ENCODE results near the gene C1orf105.
"Not testable (repeated sequence)": the region's sequence is repeated elsewhere in the genome, so short reads cannot be mapped to it uniquely, and the experiment has no call there.

C1orf105 gene

GRCh38 chr1:172420385-172420784 is at the start of gene C1orf105:
TSS of gene C1orf105 (plus strand) at chr1:172420685. CDS start at chr1:172420886, 201 bp downstream.
- H3K27ac Mint-ChIP-seq (ENCODE audit: low read depth): no peak within 1 kb of the TSS
- DNase-seq (ENCODE audit: low spot score in 2 of 2): no peak
- H3K27me3 Mint-ChIP-seq: no peaks in the 10 kb centered on the region
- no peak for ATAC-seq (replicated peaks; ENCODE audit: extremely low read depth, poor library complexity, severe bottlenecking)
- no peaks in the 10 kb centered on the region for H3K4me1 Mint-ChIP-seq
- no peaks in the 10 kb centered on the region for H3K36me3 Mint-ChIP-seq (ENCODE audit: insufficient read depth)
- H3K4me3 Mint-ChIP-seq: no peak within 1 kb of the TSS
- no peaks in the 10 kb centered on the region for H3K9me3 Mint-ChIP-seq

- not testable (repeated sequence) for H3K4me1 Mint-ChIP-seq; H3K27me3 Mint-ChIP-seq; ATAC-seq (replicated peaks; ENCODE audit: extremely low read depth, poor library complexity, severe bottlenecking); H3K9me3 Mint-ChIP-seq; H3K36me3 Mint-ChIP-seq (ENCODE audit: insufficient read depth); H3K27ac Mint-ChIP-seq (ENCODE audit: low read depth); DNase-seq (ENCODE audit: low spot score in 2 of 2); H3K4me3 Mint-ChIP-seq
Measured at GRCh38 chr1:172371646-172372045, 48.8 kb upstream of the C1orf105 start.

- ATAC-seq (replicated peaks; ENCODE audit: extremely low read depth, poor library complexity, severe bottlenecking) (no peak), DNase-seq (ENCODE audit: low spot score in 2 of 2) (no peak)
- Mint-ChIP-seq H3K36me3 (ENCODE audit: insufficient read depth) (no peaks in the 10 kb centered on the region), H3K9me3 (no peaks in the 10 kb centered on the region), H3K27ac (ENCODE audit: low read depth) (no peak overlapping the region), H3K4me3 (no peak overlapping the region), H3K27me3 (no peaks in the 10 kb centered on the region), H3K4me1 (no peaks in the 10 kb centered on the region)
Measured at GRCh38 chr1:172373864-172374263, 46.6 kb upstream of the C1orf105 start.

GRCh38 chr1:172375211-172375631 is 45.3 kb upstream of the C1orf105 start:
- no peaks in the 10 kb centered on the region for H3K9me3 Mint-ChIP-seq
- ATAC-seq (replicated peaks; ENCODE audit: extremely low read depth, poor library complexity, severe bottlenecking): no peak

GRCh38 chr1:172376431-172376830 is 44.1 kb upstream of the C1orf105 start:
- H3K4me1 Mint-ChIP-seq: peaks cover 14% of the 10 kb centered on the region
- no peaks in the 10 kb centered on the region for H3K9me3 Mint-ChIP-seq
- peaks cover 5% of the 10 kb centered on the region for H3K36me3 Mint-ChIP-seq (ENCODE audit: insufficient read depth)
- H3K27me3 Mint-ChIP-seq: no peaks in the 10 kb centered on the region
- no peak for DNase-seq (ENCODE audit: low spot score in 2 of 2)
- no peak overlapping the region for H3K4me3 Mint-ChIP-seq
- H3K27ac Mint-ChIP-seq (ENCODE audit: low read depth): no peak overlapping the region
- no peak for ATAC-seq (replicated peaks; ENCODE audit: extremely low read depth, poor library complexity, severe bottlenecking)

More at GRCh38 chr1:172375211-172375631, 45.3 kb upstream of the C1orf105 start:
- Mint-ChIP-seq H3K4me3 (no peak overlapping the region), H3K27ac (ENCODE audit: low read depth) (no peak overlapping the region), H3K27me3 (no peaks in the 10 kb centered on the region), H3K4me1 (peaks cover 2% of the 10 kb centered on the region), H3K36me3 (ENCODE audit: insufficient read depth) (no peaks in the 10 kb centered on the region)
- no peak for DNase-seq (ENCODE audit: low spot score in 2 of 2)

GRCh38 chr1:172377565-172377964 is 42.9 kb upstream of the C1orf105 start:
- DNase-seq (ENCODE audit: low spot score in 2 of 2) (no peak), ATAC-seq (replicated peaks; ENCODE audit: extremely low read depth, poor library complexity, severe bottlenecking) (no peak)
- H3K27ac Mint-ChIP-seq (ENCODE audit: low read depth): no peak overlapping the region
- no peaks in the 10 kb centered on the region for H3K9me3 Mint-ChIP-seq
- H3K36me3 Mint-ChIP-seq (ENCODE audit: insufficient read depth): peaks cover 5% of the 10 kb centered on the region
- H3K27me3 Mint-ChIP-seq: no peaks in the 10 kb centered on the region
- H3K4me1 Mint-ChIP-seq: peaks cover 18% of the 10 kb centered on the region
- no peak overlapping the region for H3K4me3 Mint-ChIP-seq

- H3K27ac Mint-ChIP-seq (ENCODE audit: low read depth): no peak overlapping the region
- peaks cover 5% of the 10 kb centered on the region for H3K36me3 Mint-ChIP-seq (ENCODE audit: insufficient read depth)
- no peak overlapping the region for H3K4me3 Mint-ChIP-seq
- peaks cover 18% of the 10 kb centered on the region for H3K4me1 Mint-ChIP-seq
- DNase-seq (ENCODE audit: low spot score in 2 of 2): no peak
- ATAC-seq (replicated peaks; ENCODE audit: extremely low read depth, poor library complexity, severe bottlenecking): no peak
- no peaks in the 10 kb centered on the region for H3K27me3 Mint-ChIP-seq
- no peaks in the 10 kb centered on the region for H3K9me3 Mint-ChIP-seq
Measured at GRCh38 chr1:172378109-172378760, 42.2 kb upstream of the C1orf105 start.

- peak overlapping the region; percentile 77 for H3K27ac Mint-ChIP-seq (ENCODE audit: low read depth)
Measured at GRCh38 chr1:172380441-172381244, 39.8 kb upstream of the C1orf105 start.

GRCh38 chr1:172381946-172382345 is 38.5 kb upstream of the C1orf105 start:
- Mint-ChIP-seq H3K27me3 (no peaks in the 10 kb centered on the region), H3K4me1 (peaks cover 18% of the 10 kb centered on the region), H3K4me3 (no peak overlapping the region), H3K9me3 (no peaks in the 10 kb centered on the region), H3K36me3 (ENCODE audit: insufficient read depth) (peaks cover 5% of the 10 kb centered on the region), H3K27ac (ENCODE audit: low read depth) (no peak overlapping the region)
- no peak for ATAC-seq (replicated peaks; ENCODE audit: extremely low read depth, poor library complexity, severe bottlenecking)
- no peak for DNase-seq (ENCODE audit: low spot score in 2 of 2)

More at GRCh38 chr1:172380441-172381244, 39.8 kb upstream of the C1orf105 start:
- ATAC-seq (replicated peaks; ENCODE audit: extremely low read depth, poor library complexity, severe bottlenecking) (peak; percentile 99), DNase-seq (ENCODE audit: low spot score in 2 of 2) (no peak)
- peaks cover 5% of the 10 kb centered on the region for H3K36me3 Mint-ChIP-seq (ENCODE audit: insufficient read depth)
- H3K4me3 Mint-ChIP-seq: peak overlapping the region; percentile 46
- peaks cover 18% of the 10 kb centered on the region for H3K4me1 Mint-ChIP-seq
- H3K27me3 Mint-ChIP-seq: no peaks in the 10 kb centered on the region
- H3K9me3 Mint-ChIP-seq: no peaks in the 10 kb centered on the region

GRCh38 chr1:172382406-172382805 is 38.1 kb upstream of the C1orf105 start:
- Mint-ChIP-seq H3K27ac (ENCODE audit: low read depth) (no peak overlapping the region), H3K4me1 (peaks cover 18% of the 10 kb centered on the region), H3K9me3 (no peaks in the 10 kb centered on the region), H3K27me3 (no peaks in the 10 kb centered on the region), H3K36me3 (ENCODE audit: insufficient read depth) (peaks cover 5% of the 10 kb centered on the region), H3K4me3 (no peak overlapping the region)
- ATAC-seq (replicated peaks; ENCODE audit: extremely low read depth, poor library complexity, severe bottlenecking) (no peak), DNase-seq (ENCODE audit: low spot score in 2 of 2) (no peak)

GRCh38 chr1:172382990-172383389 is 37.5 kb upstream of the C1orf105 start:
- H3K4me3 Mint-ChIP-seq: no peak overlapping the region
- peaks cover 5% of the 10 kb centered on the region for H3K36me3 Mint-ChIP-seq (ENCODE audit: insufficient read depth)
- H3K27me3 Mint-ChIP-seq: no peaks in the 10 kb centered on the region
- ATAC-seq (replicated peaks; ENCODE audit: extremely low read depth, poor library complexity, severe bottlenecking): no peak
- no peak for DNase-seq (ENCODE audit: low spot score in 2 of 2)
- no peaks in the 10 kb centered on the region for H3K9me3 Mint-ChIP-seq
- H3K4me1 Mint-ChIP-seq: peaks cover 18% of the 10 kb centered on the region
- no peak overlapping the region for H3K27ac Mint-ChIP-seq (ENCODE audit: low read depth)

GRCh38 chr1:172383536-172383935 is 36.9 kb upstream of the C1orf105 start:
- Mint-ChIP-seq H3K36me3 (ENCODE audit: insufficient read depth) (peaks cover 5% of the 10 kb centered on the region), H3K4me3 (no peak overlapping the region), H3K4me1 (peaks cover 18% of the 10 kb centered on the region), H3K27ac (ENCODE audit: low read depth) (no peak overlapping the region), H3K9me3 (no peaks in the 10 kb centered on the region), H3K27me3 (no peaks in the 10 kb centered on the region)
- no peak for DNase-seq (ENCODE audit: low spot score in 2 of 2)
- no peak for ATAC-seq (replicated peaks; ENCODE audit: extremely low read depth, poor library complexity, severe bottlenecking)

GRCh38 chr1:172384656-172385055 is 35.8 kb upstream of the C1orf105 start:
- peaks cover 18% of the 10 kb centered on the region for H3K4me1 Mint-ChIP-seq
- no peak for ATAC-seq (replicated peaks; ENCODE audit: extremely low read depth, poor library complexity, severe bottlenecking)
- no peak overlapping the region for H3K4me3 Mint-ChIP-seq
- no peak overlapping the region for H3K27ac Mint-ChIP-seq (ENCODE audit: low read depth)
- peaks cover 5% of the 10 kb centered on the region for H3K36me3 Mint-ChIP-seq (ENCODE audit: insufficient read depth)
- H3K27me3 Mint-ChIP-seq: no peaks in the 10 kb centered on the region
- no peaks in the 10 kb centered on the region for H3K9me3 Mint-ChIP-seq
- no peak for DNase-seq (ENCODE audit: low spot score in 2 of 2)
